ENCODE data around the gene SPDYE16.

DNA sequence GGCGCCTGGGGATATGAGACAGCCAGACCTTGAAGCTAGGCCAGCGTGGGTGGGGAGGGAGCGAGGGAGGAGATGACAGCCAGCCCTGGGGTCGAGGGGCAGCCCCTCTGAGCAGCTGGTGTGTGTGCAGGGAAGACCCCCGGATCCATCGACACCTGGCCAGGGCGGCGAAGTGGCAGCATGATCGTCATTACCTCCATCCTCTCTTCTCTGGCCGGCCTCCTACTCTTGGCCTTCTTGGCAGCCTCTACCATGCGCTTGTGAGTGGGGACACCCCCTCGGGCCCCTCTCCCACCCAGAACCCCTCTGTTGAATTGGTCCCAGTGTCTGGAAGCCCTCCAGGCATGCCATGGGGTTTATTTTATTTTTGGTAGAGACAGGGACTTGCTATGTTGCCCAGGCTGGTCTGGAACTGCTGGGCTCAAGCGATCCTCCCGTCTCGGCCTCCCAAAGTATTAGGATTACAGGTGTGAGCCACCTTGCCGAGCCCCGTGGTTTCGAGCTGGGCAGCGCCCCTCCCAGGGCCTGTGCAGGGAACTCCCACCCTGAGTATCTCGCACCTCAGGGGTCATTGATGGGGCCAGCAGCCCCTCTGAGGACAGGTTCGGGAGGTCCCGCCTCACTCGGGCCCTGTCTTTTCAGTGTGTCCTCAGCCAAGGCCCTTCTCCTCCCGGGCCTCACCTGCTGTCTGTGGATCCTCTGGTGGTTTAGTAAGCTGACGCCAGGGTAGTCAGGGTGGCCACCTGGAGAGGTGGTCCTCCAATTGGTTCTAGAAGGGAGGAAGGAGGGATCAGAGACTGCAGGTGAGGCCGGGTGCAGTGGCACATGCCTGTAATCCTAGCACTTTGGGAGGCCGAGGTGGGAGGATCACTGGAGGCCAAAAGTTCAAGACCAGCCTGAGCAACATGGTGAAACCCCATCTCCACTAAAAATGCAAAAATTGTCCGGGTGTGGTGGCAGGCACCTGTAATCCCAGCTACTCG, 29.0 kb downstream of the SPDYE16 start:
- TF ChIP-seq, protein P1, sequence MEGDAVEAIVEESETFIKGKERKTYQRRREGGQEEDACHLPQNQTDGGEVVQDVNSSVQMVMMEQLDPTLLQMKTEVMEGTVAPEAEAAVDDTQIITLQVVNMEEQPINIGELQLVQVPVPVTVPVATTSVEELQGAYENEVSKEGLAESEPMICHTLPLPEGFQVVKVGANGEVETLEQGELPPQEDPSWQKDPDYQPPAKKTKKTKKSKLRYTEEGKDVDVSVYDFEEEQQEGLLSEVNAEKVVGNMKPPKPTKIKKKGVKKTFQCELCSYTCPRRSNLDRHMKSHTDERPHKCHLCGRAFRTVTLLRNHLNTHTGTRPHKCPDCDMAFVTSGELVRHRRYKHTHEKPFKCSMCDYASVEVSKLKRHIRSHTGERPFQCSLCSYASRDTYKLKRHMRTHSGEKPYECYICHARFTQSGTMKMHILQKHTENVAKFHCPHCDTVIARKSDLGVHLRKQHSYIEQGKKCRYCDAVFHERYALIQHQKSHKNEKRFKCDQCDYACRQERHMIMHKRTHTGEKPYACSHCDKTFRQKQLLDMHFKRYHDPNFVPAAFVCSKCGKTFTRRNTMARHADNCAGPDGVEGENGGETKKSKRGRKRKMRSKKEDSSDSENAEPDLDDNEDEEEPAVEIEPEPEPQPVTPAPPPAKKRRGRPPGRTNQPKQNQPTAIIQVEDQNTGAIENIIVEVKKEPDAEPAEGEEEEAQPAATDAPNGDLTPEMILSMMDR (IDR thresholded peaks at IDR 0.05; ENCODE audit: low read depth, low read length, missing input control) = no peak
- TF ChIP-seq, protein P2, sequence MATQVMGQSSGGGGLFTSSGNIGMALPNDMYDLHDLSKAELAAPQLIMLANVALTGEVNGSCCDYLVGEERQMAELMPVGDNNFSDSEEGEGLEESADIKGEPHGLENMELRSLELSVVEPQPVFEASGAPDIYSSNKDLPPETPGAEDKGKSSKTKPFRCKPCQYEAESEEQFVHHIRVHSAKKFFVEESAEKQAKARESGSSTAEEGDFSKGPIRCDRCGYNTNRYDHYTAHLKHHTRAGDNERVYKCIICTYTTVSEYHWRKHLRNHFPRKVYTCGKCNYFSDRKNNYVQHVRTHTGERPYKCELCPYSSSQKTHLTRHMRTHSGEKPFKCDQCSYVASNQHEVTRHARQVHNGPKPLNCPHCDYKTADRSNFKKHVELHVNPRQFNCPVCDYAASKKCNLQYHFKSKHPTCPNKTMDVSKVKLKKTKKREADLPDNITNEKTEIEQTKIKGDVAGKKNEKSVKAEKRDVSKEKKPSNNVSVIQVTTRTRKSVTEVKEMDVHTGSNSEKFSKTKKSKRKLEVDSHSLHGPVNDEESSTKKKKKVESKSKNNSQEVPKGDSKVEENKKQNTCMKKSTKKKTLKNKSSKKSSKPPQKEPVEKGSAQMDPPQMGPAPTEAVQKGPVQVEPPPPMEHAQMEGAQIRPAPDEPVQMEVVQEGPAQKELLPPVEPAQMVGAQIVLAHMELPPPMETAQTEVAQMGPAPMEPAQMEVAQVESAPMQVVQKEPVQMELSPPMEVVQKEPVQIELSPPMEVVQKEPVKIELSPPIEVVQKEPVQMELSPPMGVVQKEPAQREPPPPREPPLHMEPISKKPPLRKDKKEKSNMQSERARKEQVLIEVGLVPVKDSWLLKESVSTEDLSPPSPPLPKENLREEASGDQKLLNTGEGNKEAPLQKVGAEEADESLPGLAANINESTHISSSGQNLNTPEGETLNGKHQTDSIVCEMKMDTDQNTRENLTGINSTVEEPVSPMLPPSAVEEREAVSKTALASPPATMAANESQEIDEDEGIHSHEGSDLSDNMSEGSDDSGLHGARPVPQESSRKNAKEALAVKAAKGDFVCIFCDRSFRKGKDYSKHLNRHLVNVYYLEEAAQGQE (IDR thresholded peaks at IDR 0.05) = no peak
- no peak for TF ChIP-seq RAD21 (IDR thresholded peaks at IDR 0.05)
- TF ChIP-seq, protein P3, sequence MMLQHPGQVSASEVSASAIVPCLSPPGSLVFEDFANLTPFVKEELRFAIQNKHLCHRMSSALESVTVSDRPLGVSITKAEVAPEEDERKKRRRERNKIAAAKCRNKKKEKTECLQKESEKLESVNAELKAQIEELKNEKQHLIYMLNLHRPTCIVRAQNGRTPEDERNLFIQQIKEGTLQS (IDR thresholded peaks at IDR 0.05) = no peak
